ENCODE results near the gene USP25. TPM values are rescaled to one million over a fixed set of nuclear protein-coding genes. Genes with fewer than 3 reads are reported as not detected.

Gene USP25
- total RNA-seq, 3 donors from 2014 or later (not counting 1 experiment from before 2014, with no cell fraction given), result 67.0 to 95.4 (median 76.4) TPM

GRCh38 chr21:15839601-15840000 lies 109.8 kb downstream of the USP25 start:
- intact Hi-C loops (cut with micrococcal nuclease), result no loop called here
- DNase-seq (no peak), ATAC-seq (no peak)
- Histone ChIP-seq H3K27ac (ENCODE audit: low read length) (no peak overlapping the region), H3K4me3 (ENCODE audit: low read length) (no peak overlapping the region), H3K36me3 (ENCODE audit: control insufficient read depth, insufficient read depth, low read length) (peaks cover 44% of the 10 kb centered on the region), H3K9me3 (ENCODE audit: control insufficient read depth, insufficient read depth, low read length) (no peaks in the 10 kb centered on the region), H3K27me3 (ENCODE audit: control insufficient read depth, insufficient read depth, low read length) (no peaks in the 10 kb centered on the region), H3K4me1 (ENCODE audit: control insufficient read depth, insufficient read depth, low read length) (no peaks in the 10 kb centered on the region)
- Mint-ChIP-seq H3K27ac (no peak overlapping the region), H3K4me3 (no peak overlapping the region), H3K27me3 (ENCODE audit: low read depth in 2 of 2) (no peaks in the 10 kb centered on the region), H3K36me3 (no peaks in the 10 kb centered on the region), H3K9me3 (no peaks in the 10 kb centered on the region), H3K4me1 (peaks cover 0 to 5% of the 10 kb centered on the region in 2 donors)
- WGBS (ENCODE audit: insufficient coverage), result no CpG with 5 or more reads among the region's 2 CpGs
- no peak for TF ChIP-seq CTCF (IDR thresholded peaks at IDR 0.05)

GRCh38 chr21:15840406-15840805 lies 110.6 kb downstream of the USP25 start:
- H3K36me3 Mint-ChIP-seq, result no peaks in the 10 kb centered on the region
- no peak for TF ChIP-seq CTCF (IDR thresholded peaks at IDR 0.05)

GRCh38 chr21:15841856-15842564 lies 112.2 kb downstream of the USP25 start:
- 100% methylated on average over 2 of the region's 3 CpGs for WGBS (ENCODE audit: insufficient coverage)
- Mint-ChIP-seq H3K27ac (no peak overlapping the region), H3K9me3 (no peaks in the 10 kb centered on the region), H3K4me1 (peaks cover 0 to 5% of the 10 kb centered on the region in 2 donors), H3K4me3 (no peak overlapping the region), H3K36me3 (no peaks in the 10 kb centered on the region), H3K27me3 (ENCODE audit: low read depth in 2 of 2) (no peaks in the 10 kb centered on the region)
- ATAC-seq (no peak), DNase-seq (no peak)
- Histone ChIP-seq H3K4me1 (ENCODE audit: control insufficient read depth, insufficient read depth, low read length) (no peaks in the 10 kb centered on the region), H3K4me3 (ENCODE audit: low read length) (no peak overlapping the region), H3K36me3 (ENCODE audit: control insufficient read depth, insufficient read depth, low read length) (peaks cover 33% of the 10 kb centered on the region), H3K27me3 (ENCODE audit: control insufficient read depth, insufficient read depth, low read length) (no peaks in the 10 kb centered on the region), H3K9me3 (ENCODE audit: control insufficient read depth, insufficient read depth, low read length) (no peaks in the 10 kb centered on the region), H3K27ac (ENCODE audit: low read length) (no peak overlapping the region)
- TF ChIP-seq CTCF (IDR thresholded peaks at IDR 0.05), result no peak
- intact Hi-C loops (cut with micrococcal nuclease), result no loop called here

More at GRCh38 chr21:15840406-15840805, 110.6 kb downstream of the USP25 start:
- no peaks in the 10 kb centered on the region for H3K27me3 Mint-ChIP-seq (ENCODE audit: low read depth in 2 of 2)
- Histone ChIP-seq H3K27me3 (ENCODE audit: control insufficient read depth, insufficient read depth, low read length) (no peaks in the 10 kb centered on the region), H3K4me1 (ENCODE audit: control insufficient read depth, insufficient read depth, low read length) (no peaks in the 10 kb centered on the region), H3K27ac (ENCODE audit: low read length) (no peak overlapping the region), H3K4me3 (ENCODE audit: low read length) (no peak overlapping the region), H3K9me3 (ENCODE audit: control insufficient read depth, insufficient read depth, low read length) (no peaks in the 10 kb centered on the region), H3K36me3 (ENCODE audit: control insufficient read depth, insufficient read depth, low read length) (peaks cover 38% of the 10 kb centered on the region)
- no peak for DNase-seq
- ATAC-seq, result no peak
- intact Hi-C loops (cut with micrococcal nuclease), result no loop called here
- H3K27ac Mint-ChIP-seq, result no peak overlapping the region
- 92% methylated on average over 3 of the region's 3 CpGs for WGBS (ENCODE audit: insufficient coverage)
- no peaks in the 10 kb centered on the region for H3K9me3 Mint-ChIP-seq
- H3K4me3 Mint-ChIP-seq, result no peak overlapping the region
- peaks cover 0 to 5% of the 10 kb centered on the region in 2 donors for H3K4me1 Mint-ChIP-seq

GRCh38 chr21:15842565-15842880 lies 112.7 kb downstream of the USP25 start:
- no peak overlapping the region for H3K27ac Mint-ChIP-seq
- H3K27me3 Mint-ChIP-seq (ENCODE audit: low read depth in 2 of 2), result no peaks in the 10 kb centered on the region
- no peak overlapping the region for H3K27ac ChIP-seq (ENCODE audit: low read length)
- no peaks in the 10 kb centered on the region for H3K36me3 Mint-ChIP-seq
- H3K4me1 Mint-ChIP-seq, result peaks cover 0 to 2% of the 10 kb centered on the region in 2 donors
- WGBS (ENCODE audit: insufficient coverage), result 100% methylated on average over 2 of the region's 2 CpGs
- no peak for TF ChIP-seq CTCF (IDR thresholded peaks at IDR 0.05)
- peaks cover 30% of the 10 kb centered on the region for H3K36me3 ChIP-seq (ENCODE audit: control insufficient read depth, insufficient read depth, low read length)
- H3K27me3 ChIP-seq (ENCODE audit: control insufficient read depth, insufficient read depth, low read length), result no peaks in the 10 kb centered on the region
- no peak overlapping the region for H3K4me3 Mint-ChIP-seq
- DNase-seq, result no peak
- ATAC-seq, result no peak
- H3K4me1 ChIP-seq (ENCODE audit: control insufficient read depth, insufficient read depth, low read length), result no peaks in the 10 kb centered on the region
- no peak overlapping the region for H3K4me3 ChIP-seq (ENCODE audit: low read length)
- no peaks in the 10 kb centered on the region for H3K9me3 Mint-ChIP-seq
- intact Hi-C loops (cut with micrococcal nuclease), result no loop called here
- no peaks in the 10 kb centered on the region for H3K9me3 ChIP-seq (ENCODE audit: control insufficient read depth, insufficient read depth, low read length)
